ENCODE measurements around the gene ROPN1L.

DNA sequence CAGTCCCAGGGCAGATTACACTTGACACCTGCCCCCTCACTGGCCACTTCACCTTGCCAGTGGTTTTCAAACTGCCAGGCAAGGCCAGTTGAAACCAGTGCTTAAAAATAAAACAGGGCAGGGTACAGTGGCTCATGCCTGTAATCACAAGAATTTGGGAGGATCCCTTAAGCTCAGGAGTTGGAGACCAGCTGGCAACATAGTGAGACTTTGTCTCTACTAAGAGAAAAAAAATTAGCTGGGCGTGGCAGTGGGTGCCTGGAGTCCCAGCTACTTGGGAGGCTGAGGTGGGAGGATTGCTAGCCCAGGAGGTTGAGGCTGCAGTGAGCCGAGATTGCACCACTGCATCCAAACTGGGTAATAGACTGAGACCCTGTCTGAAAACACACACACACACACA lies 58.1 kb downstream of the ROPN1L start:
- no peak for TF ChIP-seq POLR2A (IDR thresholded peaks at IDR 0.05)
- TF ChIP-seq, protein P1, sequence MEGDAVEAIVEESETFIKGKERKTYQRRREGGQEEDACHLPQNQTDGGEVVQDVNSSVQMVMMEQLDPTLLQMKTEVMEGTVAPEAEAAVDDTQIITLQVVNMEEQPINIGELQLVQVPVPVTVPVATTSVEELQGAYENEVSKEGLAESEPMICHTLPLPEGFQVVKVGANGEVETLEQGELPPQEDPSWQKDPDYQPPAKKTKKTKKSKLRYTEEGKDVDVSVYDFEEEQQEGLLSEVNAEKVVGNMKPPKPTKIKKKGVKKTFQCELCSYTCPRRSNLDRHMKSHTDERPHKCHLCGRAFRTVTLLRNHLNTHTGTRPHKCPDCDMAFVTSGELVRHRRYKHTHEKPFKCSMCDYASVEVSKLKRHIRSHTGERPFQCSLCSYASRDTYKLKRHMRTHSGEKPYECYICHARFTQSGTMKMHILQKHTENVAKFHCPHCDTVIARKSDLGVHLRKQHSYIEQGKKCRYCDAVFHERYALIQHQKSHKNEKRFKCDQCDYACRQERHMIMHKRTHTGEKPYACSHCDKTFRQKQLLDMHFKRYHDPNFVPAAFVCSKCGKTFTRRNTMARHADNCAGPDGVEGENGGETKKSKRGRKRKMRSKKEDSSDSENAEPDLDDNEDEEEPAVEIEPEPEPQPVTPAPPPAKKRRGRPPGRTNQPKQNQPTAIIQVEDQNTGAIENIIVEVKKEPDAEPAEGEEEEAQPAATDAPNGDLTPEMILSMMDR (IDR thresholded peaks at IDR 0.05) = no peak

All from body of pancreas (tissue), 4 donors.